ENCODE measurements around the gene C2orf78. TPM values are rescaled to one million over a fixed set of nuclear protein-coding genes. Genes with fewer than 3 reads are reported as not detected.
"Not testable (repeated sequence)": the region's sequence is repeated elsewhere in the genome, so short reads cannot be mapped to it uniquely, and the experiment has no call there.

Gene C2orf78
- polyA plus RNA-seq, 4 donors: not detected

DNA sequence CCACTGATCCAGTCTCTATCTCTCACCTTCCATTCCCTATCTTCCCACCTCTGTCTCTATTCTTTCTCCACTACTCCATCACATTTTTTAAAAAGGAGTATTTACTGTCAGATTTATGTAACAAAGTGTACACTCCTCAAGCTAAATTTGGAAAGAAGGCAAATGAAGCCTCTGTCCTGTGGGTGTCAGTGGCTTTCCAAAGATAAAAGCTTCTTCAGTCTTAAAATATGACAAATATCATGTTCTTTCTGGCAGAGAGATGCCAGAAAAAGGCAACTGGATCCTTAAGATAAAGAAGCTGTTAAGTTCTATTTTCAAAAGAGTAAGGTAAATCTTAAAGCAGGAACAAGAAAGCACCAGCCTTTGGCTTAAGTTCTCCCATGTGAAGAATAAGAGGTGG, 11.2 kb upstream of the C2orf78 start:
- H3K27ac ChIP-seq (ENCODE audit: low read depth in 1 of 3, low read length in 2 of 3): no peak overlapping the region
- H3K36me3 ChIP-seq (ENCODE audit: control insufficient read depth in 3 of 3, insufficient read depth in 2 of 3, low read depth in 1 of 3, low read length in 3 of 3): peaks cover 11 to 25% (median 24%) of the 10 kb centered on the region in 3 donors
- no peak overlapping the region for H3K4me3 ChIP-seq (ENCODE audit: low read depth in 1 of 3, low read length in 3 of 3)
- DNase-seq (no peak), FAIRE-seq (no peak)
- no peaks in the 10 kb centered on the region for H3K4me1 ChIP-seq (ENCODE audit: control insufficient read depth in 3 of 3, insufficient read depth in 2 of 3, low read depth in 1 of 3, low read length in 2 of 3)
- H3K27me3 ChIP-seq (ENCODE audit: control insufficient read depth in 3 of 3, insufficient read depth in 3 of 3, low read length in 3 of 3): no peaks in the 10 kb centered on the region
- H3K9me3 ChIP-seq (ENCODE audit: control insufficient read depth in 2 of 2, insufficient read depth in 1 of 2, low read depth in 1 of 2, low read length in 1 of 2): no peaks in the 10 kb centered on the region

DNA sequence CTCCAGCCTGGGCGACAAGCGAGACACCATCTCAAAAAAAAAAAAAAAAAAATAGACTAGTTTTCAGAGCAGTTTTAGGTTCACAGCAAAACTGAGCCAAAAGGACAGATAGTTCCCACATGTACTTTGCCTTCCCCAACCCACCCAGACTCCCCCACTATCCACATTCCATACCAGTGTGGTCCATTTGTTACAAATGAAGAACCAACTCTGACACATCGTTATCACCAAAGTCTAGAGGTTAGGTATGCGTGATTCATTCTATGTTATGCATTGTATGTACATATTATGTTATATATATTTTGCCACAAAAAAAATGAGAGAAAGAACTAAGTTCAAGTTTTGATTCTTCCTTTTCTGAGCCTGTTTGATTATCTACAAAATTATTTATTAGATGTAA, 7.6 kb upstream of the C2orf78 start:
- H3K36me3 ChIP-seq (ENCODE audit: control insufficient read depth in 3 of 3, insufficient read depth in 2 of 3, low read depth in 1 of 3, low read length in 3 of 3): peaks cover 8 to 15% (median 11%) of the 10 kb centered on the region in 3 donors
- no peak for FAIRE-seq
- H3K27ac ChIP-seq (ENCODE audit: low read depth in 1 of 3, low read length in 2 of 3): no peak overlapping the region
- H3K27me3 ChIP-seq (ENCODE audit: control insufficient read depth in 3 of 3, insufficient read depth in 3 of 3, low read length in 3 of 3): no peaks in the 10 kb centered on the region
- H3K9me3 ChIP-seq (ENCODE audit: control insufficient read depth in 2 of 2, insufficient read depth in 1 of 2, low read depth in 1 of 2, low read length in 1 of 2): no peaks in the 10 kb centered on the region
- H3K4me3 ChIP-seq (ENCODE audit: low read depth in 1 of 3, low read length in 3 of 3): no peak overlapping the region
- 95 to 96% (median 96%) methylated on average over 3 to 4 of the region's 4 CpGs for WGBS, 3 donors
- no peak for DNase-seq
- peaks cover 0 to 7% (median 4%) of the 10 kb centered on the region in 3 donors for H3K4me1 ChIP-seq (ENCODE audit: control insufficient read depth in 3 of 3, insufficient read depth in 2 of 3, low read depth in 1 of 3, low read length in 2 of 3)

DNA sequence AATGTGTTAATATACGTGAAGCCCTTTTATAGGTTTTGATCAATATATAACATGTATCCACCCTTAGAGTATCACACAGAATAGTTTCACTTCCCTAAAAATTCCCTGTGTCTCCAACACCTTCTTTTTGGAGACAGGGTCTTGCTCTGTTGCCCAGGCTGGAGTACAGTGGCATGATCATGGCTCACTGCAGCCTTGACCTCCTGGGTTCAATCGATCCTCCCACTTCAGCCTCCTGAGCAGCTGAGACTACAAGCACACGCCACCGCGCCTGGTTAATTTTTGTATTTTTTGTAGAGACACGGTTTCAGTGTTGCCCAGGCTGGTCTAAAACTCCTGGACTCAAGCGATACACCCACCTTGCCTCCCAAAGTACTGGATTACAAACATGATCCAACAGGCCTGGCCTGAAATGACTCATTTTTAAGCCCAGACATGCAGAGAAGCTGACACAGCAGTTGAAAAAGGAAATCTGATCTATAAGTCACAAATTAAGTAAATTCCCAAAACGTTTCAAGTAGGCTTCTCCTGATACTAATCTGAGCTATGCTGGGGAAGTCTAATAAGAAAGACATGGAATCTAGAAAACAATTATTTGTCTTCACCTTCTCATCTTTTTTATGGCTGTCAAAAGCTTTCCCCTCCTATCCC, 7.0 kb upstream of the C2orf78 start:
- Histone ChIP-seq H3K4me1 (ENCODE audit: control insufficient read depth in 3 of 3, insufficient read depth in 2 of 3, low read depth in 1 of 3, low read length in 2 of 3) (peaks cover 0 to 7% (median 4%) of the 10 kb centered on the region in 3 donors), H3K36me3 (ENCODE audit: control insufficient read depth in 3 of 3, insufficient read depth in 2 of 3, low read depth in 1 of 3, low read length in 3 of 3) (peaks cover 7 to 15% (median 11%) of the 10 kb centered on the region in 3 donors), H3K27me3 (ENCODE audit: control insufficient read depth in 3 of 3, insufficient read depth in 3 of 3, low read length in 3 of 3) (no peaks in the 10 kb centered on the region), H3K9me3 (ENCODE audit: control insufficient read depth in 2 of 2, insufficient read depth in 1 of 2, low read depth in 1 of 2, low read length in 1 of 2) (no peaks in the 10 kb centered on the region), H3K27ac (ENCODE audit: low read depth in 1 of 3, low read length in 2 of 3) (no peak overlapping the region), H3K4me3 (ENCODE audit: low read depth in 1 of 3, low read length in 3 of 3) (no peak overlapping the region)
- 89 to 90% (median 89%) methylated on average over 8 of the region's 8 CpGs for WGBS, 3 donors
- FAIRE-seq (no peak), DNase-seq (no peak)

DNA sequence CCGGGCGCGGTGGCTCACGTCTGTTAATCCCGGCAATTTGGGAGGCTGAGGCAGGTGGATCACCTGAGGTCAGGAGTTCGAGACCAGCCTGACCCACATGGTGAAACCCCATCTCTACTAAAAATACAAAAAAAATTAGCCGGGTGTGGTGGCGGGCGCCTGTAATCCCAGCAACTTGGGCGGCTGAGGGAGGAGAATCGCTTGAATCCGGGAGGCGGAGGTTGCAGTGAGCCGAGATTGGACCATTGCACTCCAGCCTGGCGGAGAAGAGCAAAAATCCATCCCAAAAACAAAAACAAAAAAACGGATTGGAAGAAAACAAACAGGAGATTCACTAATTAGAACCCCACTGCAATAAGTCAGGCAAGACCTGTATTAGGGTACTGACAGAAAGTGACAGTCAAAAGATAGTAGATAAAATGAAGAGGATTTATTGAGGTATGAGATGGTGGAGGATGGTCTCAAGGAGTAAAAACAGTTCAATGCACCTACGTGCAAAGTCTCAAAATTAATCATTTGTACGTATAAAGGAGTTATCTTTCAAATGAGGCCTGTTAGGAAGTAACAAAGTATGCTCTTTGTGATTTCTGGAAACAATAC, 5.0 kb upstream of the C2orf78 start:
- H3K27ac ChIP-seq (ENCODE audit: low read depth in 1 of 3, low read length in 2 of 3): peak overlapping the region in 2 of 3 donors; percentile 85 to 94
- not testable (repeated sequence) for H3K4me1 ChIP-seq (ENCODE audit: control insufficient read depth in 3 of 3, insufficient read depth in 2 of 3, low read depth in 1 of 3, low read length in 2 of 3)

DNA sequence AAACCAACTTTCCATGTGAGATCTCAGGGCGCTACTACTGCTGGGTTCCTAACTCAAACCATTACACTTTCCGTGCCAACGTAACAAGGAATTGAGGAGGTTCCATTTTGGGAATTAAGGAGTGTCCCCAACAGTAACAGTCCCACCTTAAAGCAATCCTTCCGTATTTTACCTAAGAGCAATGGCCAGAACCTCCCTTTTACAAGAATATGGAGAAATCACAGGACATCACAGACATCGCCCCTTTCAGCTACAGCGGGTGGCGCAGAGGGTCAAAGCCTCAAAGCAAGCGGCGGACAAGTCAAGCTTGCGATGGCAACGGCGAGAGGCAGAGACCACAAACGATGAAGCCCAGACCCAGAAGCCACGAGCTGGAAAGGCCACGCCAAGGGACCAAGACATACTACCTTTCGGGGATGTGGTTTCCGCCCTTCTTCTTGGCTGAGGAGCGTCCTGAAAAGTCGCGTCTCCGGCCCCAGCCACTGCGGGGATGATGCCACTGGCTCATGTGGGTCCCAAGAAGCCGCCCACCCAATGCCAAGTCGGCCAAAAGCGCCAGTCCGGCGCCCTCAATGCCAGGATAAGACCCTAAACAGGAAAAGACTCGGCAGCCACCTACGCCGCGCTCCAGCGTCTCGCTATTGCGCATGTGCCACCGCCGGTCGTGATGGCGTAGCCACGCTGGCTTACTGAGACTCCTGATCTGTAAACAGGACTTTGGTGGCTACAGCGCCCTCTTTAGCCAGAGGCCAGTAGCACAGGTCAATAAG, 4.3 kb upstream of the C2orf78 start, which contains the start of gene DUSP11:
Gene DUSP11 (minus strand): TSS at position 637 of the 770 bp plus-strand sequence. CDS start 129 bp downstream, at position 508.
- H3K4me3 ChIP-seq (ENCODE audit: low read depth in 1 of 3, low read length in 3 of 3): peak within 1 kb of the TSS; percentile 74 to 88 (median 85)
- H3K4me1 ChIP-seq (ENCODE audit: control insufficient read depth in 3 of 3, insufficient read depth in 2 of 3, low read depth in 1 of 3, low read length in 2 of 3): peaks cover 0 to 7% (median 4%) of the 10 kb centered on the region in 3 donors
- H3K9me3 ChIP-seq (ENCODE audit: control insufficient read depth in 2 of 2, insufficient read depth in 1 of 2, low read depth in 1 of 2, low read length in 1 of 2): no peaks in the 10 kb centered on the region
- H3K27ac ChIP-seq (ENCODE audit: low read depth in 1 of 3, low read length in 2 of 3): peak within 1 kb of the TSS; percentile 82 to 94 (median 85)
- FAIRE-seq (no peak), DNase-seq (peak; percentile 97)
- 0% methylated on average over 40 of the region's 40 CpGs for WGBS, 3 donors
- H3K27me3 ChIP-seq (ENCODE audit: control insufficient read depth in 3 of 3, insufficient read depth in 3 of 3, low read length in 3 of 3): peaks cover 0 to 3% (median 0%) of the 10 kb centered on the region in 3 donors
- peaks cover 0 to 11% (median 7%) of the 10 kb centered on the region in 3 donors for H3K36me3 ChIP-seq (ENCODE audit: control insufficient read depth in 3 of 3, insufficient read depth in 2 of 3, low read depth in 1 of 3, low read length in 3 of 3)

More for the DNA sequence above, 5.0 kb upstream of the C2orf78 start:
- not testable (repeated sequence) for FAIRE-seq; DNase-seq; H3K27me3 ChIP-seq (ENCODE audit: control insufficient read depth in 3 of 3, insufficient read depth in 3 of 3, low read length in 3 of 3); H3K9me3 ChIP-seq (ENCODE audit: control insufficient read depth in 2 of 2, insufficient read depth in 1 of 2, low read depth in 1 of 2, low read length in 1 of 2)
- peak overlapping the region; percentile 74 to 88 (median 85) for H3K4me3 ChIP-seq (ENCODE audit: low read depth in 1 of 3, low read length in 3 of 3)
- H3K36me3 ChIP-seq (ENCODE audit: control insufficient read depth in 3 of 3, insufficient read depth in 2 of 3, low read depth in 1 of 3, low read length in 3 of 3): peaks cover 0 to 11% (median 7%) of the 10 kb centered on the region in 3 donors
- 62 to 72% (median 63%) methylated on average over 18 of the region's 18 CpGs for WGBS, 3 donors

DNA sequence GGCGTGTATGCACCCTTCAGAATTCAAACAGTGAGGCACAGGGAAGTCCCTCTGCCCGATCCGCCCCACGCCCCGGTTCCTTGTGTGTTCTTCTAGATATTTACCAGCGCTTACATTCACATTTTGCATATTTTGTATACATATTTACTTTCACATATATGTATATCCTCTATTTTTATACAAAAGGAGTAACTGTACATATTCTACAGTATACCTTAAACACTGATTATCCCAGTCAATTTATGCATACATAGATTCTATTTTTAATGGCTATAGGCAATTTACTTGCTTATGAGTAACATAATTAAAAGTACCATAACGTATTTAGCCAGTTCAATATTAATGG, 3.8 kb upstream of the C2orf78 start:
- DNase-seq (no peak), FAIRE-seq (no peak)
- Histone ChIP-seq H3K27ac (ENCODE audit: low read depth in 1 of 3, low read length in 2 of 3) (no peak overlapping the region), H3K4me1 (ENCODE audit: control insufficient read depth in 3 of 3, insufficient read depth in 2 of 3, low read depth in 1 of 3, low read length in 2 of 3) (peaks cover 0 to 7% (median 4%) of the 10 kb centered on the region in 3 donors), H3K27me3 (ENCODE audit: control insufficient read depth in 3 of 3, insufficient read depth in 3 of 3, low read length in 3 of 3) (peaks cover 0 to 3% (median 0%) of the 10 kb centered on the region in 3 donors), H3K4me3 (ENCODE audit: low read depth in 1 of 3, low read length in 3 of 3) (peak overlapping the region in 1 of 3 donors; percentile 88), H3K9me3 (ENCODE audit: control insufficient read depth in 2 of 2, insufficient read depth in 1 of 2, low read depth in 1 of 2, low read length in 1 of 2) (no peaks in the 10 kb centered on the region), H3K36me3 (ENCODE audit: control insufficient read depth in 3 of 3, insufficient read depth in 2 of 3, low read depth in 1 of 3, low read length in 3 of 3) (peaks cover 0 to 10% (median 5%) of the 10 kb centered on the region in 3 donors)
- WGBS, 3 donors: 1 to 4% (median 4%) methylated on average over 7 of the region's 7 CpGs

DNA sequence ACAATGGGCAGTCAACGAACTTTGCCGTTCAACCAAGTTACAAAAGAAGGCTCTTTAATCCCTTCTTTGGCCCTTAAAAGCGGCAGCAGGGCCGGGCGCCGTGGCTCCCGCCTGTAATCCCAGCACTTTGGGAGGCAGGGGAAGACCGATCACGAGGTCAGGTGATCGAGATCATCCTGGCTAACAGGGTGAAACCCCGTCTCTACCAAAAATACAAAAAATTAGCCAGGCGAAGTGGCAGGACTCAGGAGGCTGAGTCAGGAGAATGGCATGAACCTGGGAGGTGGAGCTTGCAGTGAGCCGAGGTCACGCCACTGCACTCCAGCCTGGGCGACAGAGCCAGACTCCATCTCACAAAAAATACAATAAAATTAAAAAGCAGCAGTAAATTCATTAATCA, 581 bp upstream of the C2orf78 start:
- not testable (repeated sequence) for H3K4me3 ChIP-seq (ENCODE audit: low read depth in 1 of 3, low read length in 3 of 3); H3K27ac ChIP-seq (ENCODE audit: low read depth in 1 of 3, low read length in 2 of 3); H3K4me1 ChIP-seq (ENCODE audit: control insufficient read depth in 3 of 3, insufficient read depth in 2 of 3, low read depth in 1 of 3, low read length in 2 of 3); H3K36me3 ChIP-seq (ENCODE audit: control insufficient read depth in 3 of 3, insufficient read depth in 2 of 3, low read depth in 1 of 3, low read length in 3 of 3); H3K9me3 ChIP-seq (ENCODE audit: control insufficient read depth in 2 of 2, insufficient read depth in 1 of 2, low read depth in 1 of 2, low read length in 1 of 2); FAIRE-seq; DNase-seq; H3K27me3 ChIP-seq (ENCODE audit: control insufficient read depth in 3 of 3, insufficient read depth in 3 of 3, low read length in 3 of 3)
- 81 to 86% (median 83%) methylated on average over 15 of the region's 15 CpGs for WGBS, 3 donors

DNA sequence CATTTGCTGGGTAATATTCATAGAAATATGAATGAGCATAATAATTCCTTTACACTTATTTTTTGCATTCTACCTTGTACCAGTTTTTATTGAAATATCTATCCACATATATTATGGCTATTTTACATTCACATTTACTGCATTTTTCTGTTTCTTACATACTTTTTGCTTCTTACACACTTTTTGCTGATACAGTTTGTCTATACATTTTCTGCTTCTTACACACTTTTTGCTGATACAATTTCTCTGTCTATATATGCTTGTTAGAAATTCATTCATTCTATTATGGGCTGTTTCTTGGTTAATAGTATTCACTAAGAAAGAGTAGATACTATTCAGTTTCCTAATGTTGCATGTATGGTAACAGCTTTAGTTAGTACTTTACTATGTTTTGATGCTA, 27.9 kb downstream of the C2orf78 start:
- Histone ChIP-seq H3K9me3 (ENCODE audit: control insufficient read depth in 2 of 2, insufficient read depth in 1 of 2, low read depth in 1 of 2, low read length in 1 of 2) (no peaks in the 10 kb centered on the region), H3K27ac (ENCODE audit: low read depth in 1 of 3, low read length in 2 of 3) (no peak overlapping the region), H3K36me3 (ENCODE audit: control insufficient read depth in 3 of 3, insufficient read depth in 2 of 3, low read depth in 1 of 3, low read length in 3 of 3) (no peaks in the 10 kb centered on the region), H3K4me1 (ENCODE audit: control insufficient read depth in 3 of 3, insufficient read depth in 2 of 3, low read depth in 1 of 3, low read length in 2 of 3) (no peaks in the 10 kb centered on the region), H3K4me3 (ENCODE audit: low read depth in 1 of 3, low read length in 3 of 3) (no peak overlapping the region), H3K27me3 (ENCODE audit: control insufficient read depth in 3 of 3, insufficient read depth in 3 of 3, low read length in 3 of 3) (peaks cover 0 to 4% (median 0%) of the 10 kb centered on the region in 3 donors)
- no peak for FAIRE-seq
- DNase-seq: no peak

All from small intestine (tissue), 7 donors.